Astrocyte of the spinal cord (primary cell): ENCODE measurements around the gene LRRC14B.
"Not testable (repeated sequence)": the region's sequence is repeated elsewhere in the genome, so short reads cannot be mapped to it uniquely, and the experiment has no call there.

Experiments
- DNase-seq: peaks from one replicate; pipeline ENCODE4 v3.0.0; 2011; ENCODE audit warnings: low read depth, low spot score
- H3K4me3 ChIP-seq: 2 replicates; pipeline ENCODE4 v1.5.1; 2011; ENCODE audit warnings: low read depth, mild to moderate bottlenecking, low read length, moderate library complexity
- in situ Hi-C: cut with HindIII; loops from 2 replicates; pipeline ENCODE4 v1.10.0; 2017; ENCODE audit warnings: low sequenced_read_pairs
- TF ChIP-seq, protein P1 (sequence below): IDR thresholded peaks from 2 replicates; pipeline ENCODE4 v1.5.1; 2012; ENCODE audit warnings: low read depth, mild to moderate bottlenecking, low read length, inconsistent platforms

Gene LRRC14B

GRCh38 chr5:225334-225733 is 34.0 kb downstream of the LRRC14B start:
- no peak overlapping the region for H3K4me3 ChIP-seq
- TF ChIP-seq, protein P1, sequence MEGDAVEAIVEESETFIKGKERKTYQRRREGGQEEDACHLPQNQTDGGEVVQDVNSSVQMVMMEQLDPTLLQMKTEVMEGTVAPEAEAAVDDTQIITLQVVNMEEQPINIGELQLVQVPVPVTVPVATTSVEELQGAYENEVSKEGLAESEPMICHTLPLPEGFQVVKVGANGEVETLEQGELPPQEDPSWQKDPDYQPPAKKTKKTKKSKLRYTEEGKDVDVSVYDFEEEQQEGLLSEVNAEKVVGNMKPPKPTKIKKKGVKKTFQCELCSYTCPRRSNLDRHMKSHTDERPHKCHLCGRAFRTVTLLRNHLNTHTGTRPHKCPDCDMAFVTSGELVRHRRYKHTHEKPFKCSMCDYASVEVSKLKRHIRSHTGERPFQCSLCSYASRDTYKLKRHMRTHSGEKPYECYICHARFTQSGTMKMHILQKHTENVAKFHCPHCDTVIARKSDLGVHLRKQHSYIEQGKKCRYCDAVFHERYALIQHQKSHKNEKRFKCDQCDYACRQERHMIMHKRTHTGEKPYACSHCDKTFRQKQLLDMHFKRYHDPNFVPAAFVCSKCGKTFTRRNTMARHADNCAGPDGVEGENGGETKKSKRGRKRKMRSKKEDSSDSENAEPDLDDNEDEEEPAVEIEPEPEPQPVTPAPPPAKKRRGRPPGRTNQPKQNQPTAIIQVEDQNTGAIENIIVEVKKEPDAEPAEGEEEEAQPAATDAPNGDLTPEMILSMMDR = no peak
- no peak for DNase-seq
- in situ Hi-C loops = no loop called here

DNA sequence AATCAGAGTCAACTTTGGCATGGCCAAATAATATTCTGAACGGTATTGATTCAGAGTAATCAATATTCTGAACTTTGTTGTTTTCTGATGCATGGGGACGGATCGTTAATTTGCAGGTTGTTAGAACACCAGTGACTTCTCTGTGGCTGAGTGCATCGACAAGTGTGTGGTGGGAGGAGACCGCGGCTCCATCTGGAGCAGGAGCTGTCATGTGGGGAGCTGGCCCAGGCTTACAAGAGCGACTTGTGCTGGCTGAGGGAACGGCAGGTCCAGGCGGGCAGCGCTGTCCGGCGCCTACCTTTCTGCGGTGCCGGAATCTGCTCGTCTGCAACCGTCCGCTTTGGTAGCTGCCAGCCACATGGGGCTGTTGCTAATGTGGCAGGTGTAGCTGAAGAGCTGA is 36.1 kb downstream of the LRRC14B start:
- DNase-seq, in situ Hi-C loops, H3K4me3 ChIP-seq: not testable (repeated sequence)

GRCh38 chr5:228886-229285 is 37.6 kb downstream of the LRRC14B start:
- in situ Hi-C loops = no loop called here
- no peak for DNase-seq
- H3K4me3 ChIP-seq = no peak overlapping the region
- TF ChIP-seq, protein P1 = no peak

DNA sequence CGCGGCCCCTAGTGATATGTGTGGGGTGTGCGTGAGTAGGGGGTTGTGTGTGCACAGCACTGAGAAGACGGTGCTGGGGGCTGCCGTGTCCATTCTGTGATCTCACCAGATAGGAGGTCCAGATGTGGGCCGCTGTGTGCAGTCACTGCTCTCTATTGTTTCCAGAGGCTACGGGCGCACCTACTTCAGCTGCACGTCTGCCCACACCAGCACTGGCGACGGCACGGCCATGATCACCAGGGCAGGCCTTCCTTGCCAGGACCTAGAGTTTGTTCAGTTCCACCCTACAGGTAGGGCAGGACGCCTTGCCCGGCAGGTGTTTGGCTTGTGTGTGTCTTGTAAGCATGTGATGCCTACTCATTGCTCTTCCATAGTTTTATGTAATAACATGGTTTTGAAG is 39.4 kb downstream of the LRRC14B start:
- in situ Hi-C loops = no loop called here
- H3K4me3 ChIP-seq = no peak overlapping the region
- TF ChIP-seq, protein P1 = no peak
- DNase-seq = no peak

GRCh38 chr5:231661-232060 is 40.4 kb downstream of the LRRC14B start:
- H3K4me3 ChIP-seq = no peak overlapping the region
- TF ChIP-seq, protein P1 = no peak
- in situ Hi-C loops = no loop called here
- DNase-seq = no peak

DNA sequence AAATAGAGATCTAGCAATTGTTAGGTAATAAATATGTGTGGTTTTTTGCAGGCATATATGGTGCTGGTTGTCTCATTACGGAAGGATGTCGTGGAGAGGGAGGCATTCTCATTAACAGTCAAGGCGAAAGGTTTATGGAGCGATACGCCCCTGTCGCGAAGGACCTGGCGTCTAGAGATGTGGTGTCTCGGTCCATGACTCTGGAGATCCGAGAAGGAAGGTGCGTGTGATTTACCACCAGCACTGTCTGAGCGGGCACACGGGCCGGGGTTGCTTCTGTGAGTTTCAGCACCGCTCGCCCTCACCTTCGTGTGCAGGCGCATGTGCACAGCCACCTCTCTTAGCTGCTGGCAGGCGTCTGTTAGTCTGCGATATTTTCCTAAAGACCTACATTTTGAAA is 42.1 kb downstream of the LRRC14B start:
- in situ Hi-C loops = not testable (repeated sequence)

GRCh38 chr5:234450-234849 is 43.2 kb downstream of the LRRC14B start:
- TF ChIP-seq, protein P1 = no peak
- no peak overlapping the region for H3K4me3 ChIP-seq
- DNase-seq = no peak
- in situ Hi-C loops = no loop called here

More for the DNA sequence above, 42.1 kb downstream of the LRRC14B start:
- not testable (repeated sequence) for DNase-seq, H3K4me3 ChIP-seq

- not testable (repeated sequence) for DNase-seq
Measured at GRCh38 chr5:235527-235926, 44.2 kb downstream of the LRRC14B start.

GRCh38 chr5:237931-238330 is 46.6 kb downstream of the LRRC14B start:
- H3K4me3 ChIP-seq, in situ Hi-C loops, DNase-seq: not testable (repeated sequence)

More at GRCh38 chr5:235527-235926, 44.2 kb downstream of the LRRC14B start:
- in situ Hi-C loops, H3K4me3 ChIP-seq: not testable (repeated sequence)

- DNase-seq, in situ Hi-C loops, H3K4me3 ChIP-seq: not testable (repeated sequence)
Measured at GRCh38 chr5:240550-240949, 49.3 kb downstream of the LRRC14B start.

- H3K4me3 ChIP-seq, in situ Hi-C loops: not testable (repeated sequence)
- peak; percentile 22 for DNase-seq
Measured at GRCh38 chr5:241045-241669, 49.9 kb downstream of the LRRC14B start.

DNA sequence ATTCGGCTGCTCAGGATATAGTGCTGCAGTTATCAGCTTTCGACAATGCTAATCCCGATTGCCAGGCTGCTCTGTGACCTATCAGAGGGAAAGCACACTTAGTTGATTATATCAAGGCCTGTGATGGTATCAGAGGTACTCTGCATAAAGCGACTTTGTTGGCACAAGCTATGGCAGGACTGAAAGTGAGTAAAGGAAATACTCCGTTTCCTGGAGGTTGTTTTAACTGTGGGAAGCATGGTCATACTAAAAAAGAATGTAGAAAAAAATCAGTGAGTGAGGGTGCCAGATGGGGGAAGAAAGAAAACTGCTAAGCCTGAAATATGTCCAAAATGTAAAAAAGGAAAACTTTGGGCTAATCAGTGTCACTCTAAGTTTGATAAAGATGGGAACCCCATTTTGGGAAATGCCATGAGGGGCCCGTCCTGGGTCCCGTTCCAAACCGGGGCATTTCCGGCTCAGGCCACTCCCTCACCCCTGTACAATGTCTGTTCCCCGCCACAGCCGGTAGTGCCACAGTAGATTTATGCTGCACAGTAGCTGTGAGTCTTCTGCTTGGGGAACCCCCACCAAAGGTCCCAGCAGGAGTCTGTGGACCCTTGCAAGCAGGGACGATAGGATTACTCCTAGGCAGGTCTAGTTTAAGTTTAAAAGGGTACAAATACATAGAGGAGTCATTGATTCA is 52.5 kb downstream of the LRRC14B start:
- in situ Hi-C loops, DNase-seq, H3K4me3 ChIP-seq: not testable (repeated sequence)
